Transverse colon (tissue), 4 donors: ENCODE data around the gene INTS7. TPM values are rescaled to one million over a fixed set of nuclear protein-coding genes. Genes with fewer than 3 reads are reported as not detected.

Experiments used
- DNase-seq: peaks from one replicate; pipeline ENCODE4 v3.0.0-alpha.2; 2019
- H3K27ac ChIP-seq, 4 donors: fragments of 200-600 bp; sonication (generic); 2 replicates each; pipeline ENCODE4 v1.5.1; 2016 to 2018; ENCODE audit warnings: inconsistent platforms in 4 of 4
- H3K27me3 ChIP-seq: fragments of 200-600 bp; sonication (generic); 2 replicates; pipeline ENCODE4 v1.5.1; 2017; ENCODE audit warnings: inconsistent platforms
- H3K36me3 ChIP-seq, 4 donors: fragments of 200-600 bp; sonication (generic); 2 replicates each; pipeline ENCODE4 v1.5.1; 2017 to 2019; ENCODE audit warnings: inconsistent platforms in 4 of 4
- H3K4me1 ChIP-seq, 4 donors: fragments of 200-600 bp; sonication (generic); 2 replicates each; pipeline ENCODE4 v1.5.1; 2017 to 2020; ENCODE audit warnings: inconsistent platforms in 4 of 4
- H3K4me3 ChIP-seq, 4 donors: fragments of 200-600 bp; sonication (generic); 1 replicate in 1 of 4; 2 replicates in 3 of 4; pipeline versions ENCODE4 v1.5.1 to v1.6.1; 2017 to 2019; ENCODE audit warnings: inconsistent platforms in 4 of 4
- H3K9me3 ChIP-seq, 2 donors: fragments of 200-600 bp; sonication (generic); 2 replicates each; pipeline ENCODE4 v1.5.1; 2017 to 2019; ENCODE audit warnings: inconsistent platforms in 2 of 2
- EP300 ChIP-seq: sonication (generic); formaldehyde crosslinking; IDR thresholded peaks from one replicate; pipeline ENCODE4 v1.6.1; 2017; ENCODE audit warnings: antibody characterized with exemption, low read depth
- POLR2A ChIP-seq: fragments of 450-650 bp; IDR thresholded peaks from one replicate; pipeline ENCODE4 v1.6.1; 2016; ENCODE audit warnings: antibody characterized with exemption, mild to moderate bottlenecking, moderate library complexity
- POLR2AphosphoS5 ChIP-seq, 3 donors: sonication (generic); formaldehyde crosslinking; IDR thresholded peaks; one replicate each; pipeline ENCODE4 v1.6.1; 2016; ENCODE audit warnings: antibody characterized with exemption in 3 of 3
- WGBS, 2 donors: methylation state at CpG; one replicate each; pipeline ENCODE4 v1.1.5; 2018; ENCODE audit warnings: low coverage in 1 of 2; 5-methylcytosine and 5-hydroxymethylcytosine counted together
- in situ Hi-C, 4 donors: fragments of 200-750 bp; cut with MboI; loops; one replicate each; pipeline versions ENCODE4 v1.15.0 to v1.15.1; 2017; ENCODE audit warnings: low sequenced_read_pairs in 3 of 4, low pct_ligation_motif_present in 1 of 4, low pct_unique_long_range_greater_than_20kb in 1 of 4
- intact Hi-C: fragments of 100-400 bp; cut with DNase I; formaldehyde crosslinking; loops from one replicate; pipeline ENCODE4 v1.15.1; 2023; ENCODE audit warnings: low total_unique reads
- total RNA-seq, 4 donors: library from RNA; depleted of rRNA; stranded (reverse); fragments of >200 nt; gene quantifications; one replicate each; pipeline ENCODE4 v1.1.0, GENCODE V29; 2016
- TF ChIP-seq, protein P1 (sequence below), 5 experiments: fragments of 200-600 bp in 3 of 5; fragments of 450-650 bp in 2 of 5; sonication (generic) in 3 of 5; IDR thresholded peaks; 1 replicate in 2 of 5; 2 replicates in 3 of 5; pipeline ENCODE4 v1.5.1; 2016 to 2017; ENCODE audit warnings: antibody characterized with exemption in 5 of 5, inconsistent platforms in 3 of 5, mild to moderate bottlenecking in 2 of 5, moderate library complexity in 1 of 5

The INTS7 gene
- total RNA-seq, 4 donors from 2014 or later: 7.1 to 10.0 (median 9.5) TPM

DNA sequence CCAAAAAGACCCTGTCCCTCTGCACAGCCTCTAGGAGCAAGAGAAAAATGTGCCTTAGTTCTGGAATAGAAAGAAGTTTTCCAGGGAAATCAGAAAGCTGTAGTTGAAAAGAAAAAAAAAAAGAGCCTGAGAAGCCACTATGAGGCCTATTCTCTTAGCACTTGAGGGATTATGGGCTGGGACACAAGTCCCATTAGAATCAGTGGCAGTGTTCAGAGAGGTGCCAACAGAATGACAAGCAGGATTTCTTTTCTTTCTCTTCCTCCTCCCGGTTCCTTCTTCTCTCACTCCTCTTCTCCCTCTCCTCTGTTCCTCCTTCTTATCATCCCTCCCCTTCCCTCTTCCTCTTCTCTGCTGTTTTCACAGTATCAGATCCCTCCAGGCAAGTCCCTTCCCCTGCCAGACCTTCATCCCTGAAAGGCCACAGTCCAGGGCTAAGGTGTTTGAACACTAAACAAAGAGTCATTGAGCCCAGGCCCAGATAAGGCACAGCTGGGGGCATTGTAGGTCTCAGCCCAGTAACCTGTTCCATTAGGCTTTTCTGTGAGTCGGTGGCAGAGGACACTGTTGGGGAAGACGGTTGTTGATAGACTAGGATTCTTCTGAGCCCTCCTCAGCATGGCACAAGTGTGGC is 140.1 kb downstream of the INTS7 start:
- Histone ChIP-seq H3K4me3 (no peak overlapping the region), H3K27ac (no peak overlapping the region), H3K27me3 (no peaks in the 10 kb centered on the region), H3K9me3 (no peaks in the 10 kb centered on the region), H3K36me3 (no peaks in the 10 kb centered on the region), H3K4me1 (peaks cover 0 to 4% (median 0%) of the 10 kb centered on the region in 4 donors)
- in situ Hi-C loops: no loop called here
- WGBS, 2 donors: 37 to 41% methylated on average over 3 of the region's 3 CpGs
- TF ChIP-seq, protein P1, sequence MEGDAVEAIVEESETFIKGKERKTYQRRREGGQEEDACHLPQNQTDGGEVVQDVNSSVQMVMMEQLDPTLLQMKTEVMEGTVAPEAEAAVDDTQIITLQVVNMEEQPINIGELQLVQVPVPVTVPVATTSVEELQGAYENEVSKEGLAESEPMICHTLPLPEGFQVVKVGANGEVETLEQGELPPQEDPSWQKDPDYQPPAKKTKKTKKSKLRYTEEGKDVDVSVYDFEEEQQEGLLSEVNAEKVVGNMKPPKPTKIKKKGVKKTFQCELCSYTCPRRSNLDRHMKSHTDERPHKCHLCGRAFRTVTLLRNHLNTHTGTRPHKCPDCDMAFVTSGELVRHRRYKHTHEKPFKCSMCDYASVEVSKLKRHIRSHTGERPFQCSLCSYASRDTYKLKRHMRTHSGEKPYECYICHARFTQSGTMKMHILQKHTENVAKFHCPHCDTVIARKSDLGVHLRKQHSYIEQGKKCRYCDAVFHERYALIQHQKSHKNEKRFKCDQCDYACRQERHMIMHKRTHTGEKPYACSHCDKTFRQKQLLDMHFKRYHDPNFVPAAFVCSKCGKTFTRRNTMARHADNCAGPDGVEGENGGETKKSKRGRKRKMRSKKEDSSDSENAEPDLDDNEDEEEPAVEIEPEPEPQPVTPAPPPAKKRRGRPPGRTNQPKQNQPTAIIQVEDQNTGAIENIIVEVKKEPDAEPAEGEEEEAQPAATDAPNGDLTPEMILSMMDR (IDR thresholded peaks at IDR 0.05): no peak
- no peak for TF ChIP-seq EP300
- no peak for TF ChIP-seq POLR2A
- TF ChIP-seq POLR2AphosphoS5 (IDR thresholded peaks at IDR 0.05): no peak
- intact Hi-C loops: no loop called here
- DNase-seq: no peak

DNA sequence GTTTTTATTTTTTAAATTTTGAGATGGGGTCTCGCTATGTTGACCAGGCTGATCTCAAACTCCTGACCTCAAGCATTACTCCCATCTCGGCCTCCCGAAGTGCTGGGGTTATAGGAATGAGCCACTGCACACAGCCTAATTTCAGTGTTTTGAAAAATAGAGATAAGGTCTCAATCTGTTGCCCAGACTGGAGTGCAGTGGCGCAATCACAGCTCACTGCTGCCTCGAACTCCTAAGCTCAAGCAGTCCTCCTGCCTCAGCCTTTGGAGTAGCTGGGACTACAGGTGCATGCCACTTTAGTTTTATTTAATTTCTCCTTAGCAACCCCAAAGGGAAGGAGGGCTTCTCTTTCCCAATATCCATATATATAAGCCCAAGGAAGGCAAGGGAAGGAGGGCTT is 141.0 kb downstream of the INTS7 start:
- in situ Hi-C loops: no loop called here
- WGBS, 2 donors: 89% methylated on average over 5 of the region's 5 CpGs; no CpG with 5 or more reads in 1 of the 2 donors
- DNase-seq: no peak
- H3K4me3 ChIP-seq: no peak overlapping the region
- no peak for TF ChIP-seq POLR2AphosphoS5 (IDR thresholded peaks at IDR 0.05)
- no peak for TF ChIP-seq POLR2A
- TF ChIP-seq, protein P1 (IDR thresholded peaks at IDR 0.05): no peak
- TF ChIP-seq EP300: no peak
- peaks cover 0 to 4% (median 0%) of the 10 kb centered on the region in 4 donors for H3K4me1 ChIP-seq
- no peaks in the 10 kb centered on the region for H3K27me3 ChIP-seq
- no peaks in the 10 kb centered on the region for H3K36me3 ChIP-seq
- no peaks in the 10 kb centered on the region for H3K9me3 ChIP-seq
- intact Hi-C loops: no loop called here
- H3K27ac ChIP-seq: no peak overlapping the region

DNA sequence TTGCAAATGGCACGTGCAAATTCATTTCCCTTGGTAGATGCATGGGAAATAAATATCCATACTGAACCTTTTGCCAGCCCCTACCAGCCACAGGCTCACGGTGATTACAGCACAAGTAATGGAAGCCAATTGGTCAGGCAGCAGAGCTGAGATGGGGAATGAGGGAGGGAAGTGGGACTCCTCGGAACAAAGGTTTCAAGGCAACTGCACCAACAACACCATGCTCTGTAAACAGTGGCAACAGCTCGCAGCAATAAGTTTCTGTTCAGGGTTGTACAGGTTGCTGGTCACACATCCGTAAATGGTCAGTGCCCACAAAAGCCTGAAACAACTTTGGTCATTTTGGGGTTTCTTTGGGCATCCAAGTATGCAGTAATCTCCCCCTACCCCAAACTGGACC is 142.1 kb downstream of the INTS7 start:
- H3K27me3 ChIP-seq: no peaks in the 10 kb centered on the region
- H3K36me3 ChIP-seq: no peaks in the 10 kb centered on the region
- intact Hi-C loops (no loop called here), in situ Hi-C loops (no loop called here)
- no peak overlapping the region for H3K27ac ChIP-seq
- DNase-seq: no peak
- no peaks in the 10 kb centered on the region for H3K9me3 ChIP-seq
- WGBS, 2 donors: 67 to 79% methylated on average over 1 to 5 of the region's 5 CpGs
- TF ChIP-seq POLR2A (no peak), POLR2AphosphoS5 (IDR thresholded peaks at IDR 0.05) (no peak), EP300 (no peak)
- TF ChIP-seq, protein P1 (IDR thresholded peaks at IDR 0.05): no peak
- H3K4me3 ChIP-seq: no peak overlapping the region
- peaks cover 0 to 4% (median 0%) of the 10 kb centered on the region in 4 donors for H3K4me1 ChIP-seq

DNA sequence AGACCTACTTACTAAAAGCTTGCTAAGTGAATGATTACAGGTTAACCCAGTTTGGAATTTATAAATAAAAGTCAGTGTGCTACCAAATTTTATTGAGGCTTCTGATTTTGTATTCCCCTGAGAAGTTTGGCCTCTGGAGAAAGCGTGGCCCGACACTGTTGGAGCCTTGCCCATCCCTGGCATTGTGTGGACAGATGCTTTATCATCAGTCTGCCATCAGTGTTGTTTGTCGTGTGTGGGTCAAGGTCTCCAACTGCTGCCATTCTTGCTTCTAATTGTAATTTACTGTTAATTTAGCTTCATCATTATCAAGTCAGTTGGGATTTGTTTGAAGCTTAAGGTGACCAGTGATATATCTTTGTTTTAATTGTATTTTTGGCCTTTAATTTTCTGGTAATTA is 142.8 kb downstream of the INTS7 start:
- Histone ChIP-seq H3K27ac (no peak overlapping the region), H3K4me3 (no peak overlapping the region), H3K36me3 (no peaks in the 10 kb centered on the region), H3K4me1 (peaks cover 0 to 4% (median 0%) of the 10 kb centered on the region in 4 donors), H3K9me3 (no peaks in the 10 kb centered on the region), H3K27me3 (no peaks in the 10 kb centered on the region)
- in situ Hi-C loops: no loop called here
- intact Hi-C loops: no loop called here
- WGBS, 2 donors: 68% methylated on average over 3 of the region's 3 CpGs; no CpG with 5 or more reads in 1 of the 2 donors
- TF ChIP-seq POLR2AphosphoS5 (IDR thresholded peaks at IDR 0.05): no peak
- TF ChIP-seq EP300: no peak
- TF ChIP-seq, protein P1 (IDR thresholded peaks at IDR 0.05): no peak
- no peak for TF ChIP-seq POLR2A
- no peak for DNase-seq
